ENCODE measurements around the gene SFRP4. TPM values are rescaled to one million over a fixed set of nuclear protein-coding genes. Genes with fewer than 3 reads are reported as not detected.

Gene SFRP4
- total and polyA plus RNA-seq, 2 of the 4 experiments (the other 2 are of a cell fraction): not detected

DNA sequence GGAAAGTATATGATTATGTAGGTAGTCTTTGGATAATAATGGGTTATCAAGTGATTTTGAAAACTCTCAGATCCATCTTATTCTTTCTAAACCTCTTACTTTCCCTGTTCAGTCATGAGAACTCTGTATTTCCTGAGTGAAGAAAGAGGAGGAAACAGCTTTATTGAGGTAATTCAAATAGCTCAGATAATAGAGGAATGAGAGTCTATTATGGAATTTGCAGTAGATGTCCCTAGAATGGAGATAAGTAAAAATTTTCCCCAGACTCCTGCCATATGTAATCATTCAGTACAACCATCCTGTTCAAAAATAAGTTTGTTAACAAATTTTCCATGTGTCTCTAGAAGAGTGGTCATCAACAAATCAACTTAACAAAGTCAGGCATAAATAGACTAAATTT lies 40.2 kb upstream of the SFRP4 start:
- CTCF ChIA-PET: no interaction called here
- ATAC-seq (ENCODE audit: low read depth): no peak

More for the DNA sequence above, 40.2 kb upstream of the SFRP4 start:
- no peaks in the 10 kb centered on the region for H3K79me1 ChIP-seq (ENCODE audit: low read depth in 1 of 2, low read length in 2 of 2)
- no peak overlapping the region for H3K4me2 ChIP-seq (ENCODE audit: low read depth, low read length)
- peaks cover 5% of the 10 kb centered on the region; the same call in 1 of the 2 replicates for H3K9me3 ChIP-seq (ENCODE audit: control insufficient read depth, insufficient read depth, low read length)
- H3K56ac ChIP-seq (ENCODE audit: extremely low read depth, insufficient read depth, low read length): no peak overlapping the region
- H3K14ac ChIP-seq (replicated peaks; ENCODE audit: low read depth, low read length): no peak overlapping the region
- intact Hi-C loops (cut with micrococcal nuclease): no loop called here
- no peak overlapping the region for H3K18ac ChIP-seq (ENCODE audit: low read depth, low read length)
- no peak overlapping the region for H2BK15ac ChIP-seq (ENCODE audit: low read depth, low read length)
- in situ Hi-C loops (cut with MboI; ENCODE audit: low sequenced_read_pairs): no loop called here
- BruUV-seq (replicated peaks): no TSS peak
- no peak overlapping the region for H2BK20ac ChIP-seq (ENCODE audit: low read depth, low read length)
- dilution Hi-C loops (cut with HindIII; ENCODE audit: low sequenced_read_pairs, unreplicated experiment): no loop called here
- H2AK9ac ChIP-seq (replicated peaks; ENCODE audit: low read depth, low read length, poor library complexity): no peak overlapping the region
- no peaks in the 10 kb centered on the region for H4K20me1 ChIP-seq (ENCODE audit: insufficient read depth, low read length)
- no peak overlapping the region for H4K8ac ChIP-seq (ENCODE audit: low read depth in 2 of 2, low read length in 2 of 2)
- no peak overlapping the region for H3K9ac ChIP-seq (ENCODE audit: low read depth, low read length)
- no peak overlapping the region for H3K4me3 ChIP-seq (ENCODE audit: insufficient read depth, low read depth, low read length)
- TF ChIP-seq RCOR1 (IDR thresholded peaks at IDR 0.05; ENCODE audit: insufficient replicate concordance, low read length): no peak
- TF ChIP-seq CHD1 (IDR thresholded peaks at IDR 0.05; ENCODE audit: low read depth, low read length): no peak
- TF ChIP-seq MXI1 (IDR thresholded peaks at IDR 0.05; ENCODE audit: borderline replicate concordance, low read depth, low read length): no peak
- no peak for TF ChIP-seq CEBPB (IDR thresholded peaks at IDR 0.05; ENCODE audit: low read depth, low read length)
- TF ChIP-seq RFX5 (IDR thresholded peaks at IDR 0.05; ENCODE audit: low read depth, low read length): no peak
- TF ChIP-seq, protein P1, sequence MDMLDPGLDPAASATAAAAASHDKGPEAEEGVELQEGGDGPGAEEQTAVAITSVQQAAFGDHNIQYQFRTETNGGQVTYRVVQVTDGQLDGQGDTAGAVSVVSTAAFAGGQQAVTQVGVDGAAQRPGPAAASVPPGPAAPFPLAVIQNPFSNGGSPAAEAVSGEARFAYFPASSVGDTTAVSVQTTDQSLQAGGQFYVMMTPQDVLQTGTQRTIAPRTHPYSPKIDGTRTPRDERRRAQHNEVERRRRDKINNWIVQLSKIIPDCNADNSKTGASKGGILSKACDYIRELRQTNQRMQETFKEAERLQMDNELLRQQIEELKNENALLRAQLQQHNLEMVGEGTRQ (IDR thresholded peaks at IDR 0.05; ENCODE audit: low read depth, low read length): no peak
- TF ChIP-seq FOS (IDR thresholded peaks at IDR 0.05; ENCODE audit: low read depth, low read length): no peak
- TF ChIP-seq, protein P2, sequence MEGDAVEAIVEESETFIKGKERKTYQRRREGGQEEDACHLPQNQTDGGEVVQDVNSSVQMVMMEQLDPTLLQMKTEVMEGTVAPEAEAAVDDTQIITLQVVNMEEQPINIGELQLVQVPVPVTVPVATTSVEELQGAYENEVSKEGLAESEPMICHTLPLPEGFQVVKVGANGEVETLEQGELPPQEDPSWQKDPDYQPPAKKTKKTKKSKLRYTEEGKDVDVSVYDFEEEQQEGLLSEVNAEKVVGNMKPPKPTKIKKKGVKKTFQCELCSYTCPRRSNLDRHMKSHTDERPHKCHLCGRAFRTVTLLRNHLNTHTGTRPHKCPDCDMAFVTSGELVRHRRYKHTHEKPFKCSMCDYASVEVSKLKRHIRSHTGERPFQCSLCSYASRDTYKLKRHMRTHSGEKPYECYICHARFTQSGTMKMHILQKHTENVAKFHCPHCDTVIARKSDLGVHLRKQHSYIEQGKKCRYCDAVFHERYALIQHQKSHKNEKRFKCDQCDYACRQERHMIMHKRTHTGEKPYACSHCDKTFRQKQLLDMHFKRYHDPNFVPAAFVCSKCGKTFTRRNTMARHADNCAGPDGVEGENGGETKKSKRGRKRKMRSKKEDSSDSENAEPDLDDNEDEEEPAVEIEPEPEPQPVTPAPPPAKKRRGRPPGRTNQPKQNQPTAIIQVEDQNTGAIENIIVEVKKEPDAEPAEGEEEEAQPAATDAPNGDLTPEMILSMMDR (conservative IDR thresholded peaks at IDR 0.05; ENCODE audit: low read depth, low read length): no peak
- TF ChIP-seq SMC3 (IDR thresholded peaks at IDR 0.05; ENCODE audit: low read depth, low read length): no peak
- TF ChIP-seq POLR2A (IDR thresholded peaks at IDR 0.05; ENCODE audit: low read depth, low read length): no peak
- TF ChIP-seq MAFK (IDR thresholded peaks at IDR 0.05; ENCODE audit: low read depth, low read length): no peak
- no peak for TF ChIP-seq NFE2L2 (IDR thresholded peaks at IDR 0.05; ENCODE audit: low read depth, low read length)
- TF ChIP-seq RAD21 (IDR thresholded peaks at IDR 0.05; ENCODE audit: low read length): no peak
- TF ChIP-seq, protein P3, sequence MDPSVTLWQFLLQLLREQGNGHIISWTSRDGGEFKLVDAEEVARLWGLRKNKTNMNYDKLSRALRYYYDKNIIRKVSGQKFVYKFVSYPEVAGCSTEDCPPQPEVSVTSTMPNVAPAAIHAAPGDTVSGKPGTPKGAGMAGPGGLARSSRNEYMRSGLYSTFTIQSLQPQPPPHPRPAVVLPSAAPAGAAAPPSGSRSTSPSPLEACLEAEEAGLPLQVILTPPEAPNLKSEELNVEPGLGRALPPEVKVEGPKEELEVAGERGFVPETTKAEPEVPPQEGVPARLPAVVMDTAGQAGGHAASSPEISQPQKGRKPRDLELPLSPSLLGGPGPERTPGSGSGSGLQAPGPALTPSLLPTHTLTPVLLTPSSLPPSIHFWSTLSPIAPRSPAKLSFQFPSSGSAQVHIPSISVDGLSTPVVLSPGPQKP (IDR thresholded peaks at IDR 0.05; ENCODE audit: borderline replicate concordance, low read depth, low read length): no peak
- TF ChIP-seq MAZ (IDR thresholded peaks at IDR 0.05; ENCODE audit: borderline replicate concordance, low read depth, low read length): no peak
- TF ChIP-seq BHLHE40 (IDR thresholded peaks at IDR 0.05; ENCODE audit: low read depth, low read length): no peak
- H3K27ac ChIP-seq (ENCODE audit: insufficient read depth, low read length): no peak overlapping the region
- POLR2A ChIA-PET (ENCODE audit: unreplicated experiment): no interaction called here
- no peak overlapping the region for H3K4ac ChIP-seq (ENCODE audit: low read depth, low read length)
- no peak overlapping the region for H4K91ac ChIP-seq (ENCODE audit: insufficient read depth, low read depth, low read length)
- H3K9me1 ChIP-seq (ENCODE audit: insufficient read depth, low read length): no peaks in the 10 kb centered on the region
- no peaks in the 10 kb centered on the region for H3K27me3 ChIP-seq (ENCODE audit: control insufficient read depth, insufficient read depth, low read length)
- DNase-seq: no peak
- no peak overlapping the region for H4K5ac ChIP-seq (ENCODE audit: low read depth, low read length)
- H2AK5ac ChIP-seq (ENCODE audit: low read depth, low read length): no peak overlapping the region
- H2BK5ac ChIP-seq (ENCODE audit: low read depth, low read length, poor library complexity, severe bottlenecking): no peak overlapping the region
- H3K36me3 ChIP-seq (ENCODE audit: control insufficient read depth, insufficient read depth, low read length): no peaks in the 10 kb centered on the region
- no peak overlapping the region for H2AFZ ChIP-seq (replicated peaks; ENCODE audit: low read length, poor library complexity)
- H2BK120ac ChIP-seq (ENCODE audit: low read depth, low read length): no peak overlapping the region
- no peaks in the 10 kb centered on the region for H3K4me1 ChIP-seq (ENCODE audit: control insufficient read depth, insufficient read depth, low read length)
- H3K23ac ChIP-seq (ENCODE audit: low read depth, low read length): no peak overlapping the region

Measured in IMR-90 (cell line).